ENCODE measurements around the gene ZNF302. TPM values are rescaled to one million over a fixed set of nuclear protein-coding genes. Genes with fewer than 3 reads are reported as not detected.

ZNF302 gene
- total and polyA plus RNA-seq, 10 donors = 18.9 to 36.1 (median 29.3) TPM

DNA sequence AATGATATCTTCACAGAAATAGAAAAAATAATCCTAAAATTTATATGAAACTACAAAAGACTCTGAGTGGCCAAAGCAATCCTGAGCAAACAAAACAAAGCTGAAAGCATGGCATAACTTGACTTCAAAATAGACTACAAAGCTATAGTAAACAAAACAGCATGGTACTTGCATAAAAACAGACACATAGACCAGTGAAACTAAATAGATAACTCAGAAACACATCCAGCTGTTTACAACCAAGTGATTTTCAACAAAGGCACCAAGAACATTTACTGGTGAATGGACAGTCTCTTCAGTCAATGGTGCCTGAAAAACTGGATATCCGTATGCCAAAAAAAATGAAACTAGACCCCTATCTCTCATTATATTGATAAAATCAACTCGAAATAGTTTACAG, 25.7 kb upstream of the ZNF302 start:
- intact Hi-C loops (cut with DNase I; ENCODE audit: low total_unique reads) = no loop called here
- Histone ChIP-seq H3K36me3 (no peaks in the 10 kb centered on the region), H3K27ac (no peak overlapping the region), H3K9me3 (peaks cover 0 to 23% (median 11%) of the 10 kb centered on the region in 8 donors), H3K4me1 (no peaks in the 10 kb centered on the region), H3K27me3 (replicated peaks in 1 of 7) (no peaks in the 10 kb centered on the region), H3K4me3 (no peak overlapping the region)
- DNase-seq = no peak
- TF ChIP-seq, protein P1, sequence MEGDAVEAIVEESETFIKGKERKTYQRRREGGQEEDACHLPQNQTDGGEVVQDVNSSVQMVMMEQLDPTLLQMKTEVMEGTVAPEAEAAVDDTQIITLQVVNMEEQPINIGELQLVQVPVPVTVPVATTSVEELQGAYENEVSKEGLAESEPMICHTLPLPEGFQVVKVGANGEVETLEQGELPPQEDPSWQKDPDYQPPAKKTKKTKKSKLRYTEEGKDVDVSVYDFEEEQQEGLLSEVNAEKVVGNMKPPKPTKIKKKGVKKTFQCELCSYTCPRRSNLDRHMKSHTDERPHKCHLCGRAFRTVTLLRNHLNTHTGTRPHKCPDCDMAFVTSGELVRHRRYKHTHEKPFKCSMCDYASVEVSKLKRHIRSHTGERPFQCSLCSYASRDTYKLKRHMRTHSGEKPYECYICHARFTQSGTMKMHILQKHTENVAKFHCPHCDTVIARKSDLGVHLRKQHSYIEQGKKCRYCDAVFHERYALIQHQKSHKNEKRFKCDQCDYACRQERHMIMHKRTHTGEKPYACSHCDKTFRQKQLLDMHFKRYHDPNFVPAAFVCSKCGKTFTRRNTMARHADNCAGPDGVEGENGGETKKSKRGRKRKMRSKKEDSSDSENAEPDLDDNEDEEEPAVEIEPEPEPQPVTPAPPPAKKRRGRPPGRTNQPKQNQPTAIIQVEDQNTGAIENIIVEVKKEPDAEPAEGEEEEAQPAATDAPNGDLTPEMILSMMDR (IDR thresholded peaks at IDR 0.05 in 8 of 11, conservative IDR thresholded peaks at IDR 0.05 in 3 of 11) = no peak
- no peak for TF ChIP-seq POLR2AphosphoS5 (IDR thresholded peaks at IDR 0.05)
- WGBS, 5 donors = 68 to 77% (median 71%) methylated on average over 2 of the region's 2 CpGs

GRCh38 chr19:34654796-34655195, 22.7 kb upstream of the ZNF302 start:
- no peak for TF ChIP-seq POLR2A (IDR thresholded peaks at IDR 0.05)
- TF ChIP-seq, protein P1 (IDR thresholded peaks at IDR 0.05 in 8 of 11, conservative IDR thresholded peaks at IDR 0.05 in 3 of 11) = no peak
- no peak for TF ChIP-seq POLR2AphosphoS5 (IDR thresholded peaks at IDR 0.05)
- Histone ChIP-seq H3K4me1 (no peaks in the 10 kb centered on the region), H3K27ac (no peak overlapping the region), H3K9me3 (peaks cover 0 to 23% (median 11%) of the 10 kb centered on the region in 8 donors), H3K27me3 (replicated peaks in 1 of 7) (no peaks in the 10 kb centered on the region), H3K36me3 (no peaks in the 10 kb centered on the region), H3K4me3 (no peak overlapping the region)
- WGBS, 5 donors = 68 to 79% (median 69%) methylated on average over 2 of the region's 2 CpGs
- no peak for DNase-seq
- intact Hi-C loops (cut with DNase I; ENCODE audit: low total_unique reads) = no loop called here

DNA sequence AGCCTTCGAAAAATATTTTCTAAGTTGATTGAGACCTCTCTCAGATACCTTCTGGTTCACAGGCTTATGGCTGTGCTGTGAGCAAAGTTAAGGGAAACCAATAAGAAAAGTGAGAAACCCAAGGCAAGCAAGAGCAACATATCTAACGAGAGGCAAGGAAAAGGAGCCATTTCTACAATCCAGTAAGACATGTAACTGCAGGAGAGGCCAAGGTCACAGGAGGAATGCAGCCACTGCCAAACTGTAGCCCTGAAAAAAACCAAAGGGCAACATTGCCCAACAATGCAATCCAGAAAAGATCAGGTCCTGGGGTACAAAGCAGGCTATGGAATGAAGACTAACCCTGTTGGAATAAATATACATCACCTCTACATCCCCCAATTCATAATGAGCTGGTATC, 21.8 kb upstream of the ZNF302 start:
- TF ChIP-seq, protein P1 (IDR thresholded peaks at IDR 0.05 in 8 of 11, conservative IDR thresholded peaks at IDR 0.05 in 3 of 11) = no peak
- TF ChIP-seq POLR2AphosphoS5 (IDR thresholded peaks at IDR 0.05) (no peak), POLR2A (IDR thresholded peaks at IDR 0.05) (no peak)
- Histone ChIP-seq H3K9me3 (peaks cover 0 to 23% (median 11%) of the 10 kb centered on the region in 8 donors), H3K4me3 (no peak overlapping the region), H3K36me3 (no peaks in the 10 kb centered on the region), H3K4me1 (no peaks in the 10 kb centered on the region), H3K27me3 (replicated peaks in 1 of 7) (no peaks in the 10 kb centered on the region), H3K27ac (no peak overlapping the region)
- no peak for DNase-seq
- intact Hi-C loops (cut with DNase I; ENCODE audit: low total_unique reads) = no loop called here
- WGBS, 5 donors = 40 to 88% (median 60%) methylated on average over 2 of the region's 2 CpGs

- no peak for DNase-seq
- Histone ChIP-seq H3K4me3 (no peak overlapping the region), H3K9me3 (peaks cover 0 to 4% (median 0%) of the 10 kb centered on the region in 8 donors), H3K4me1 (peaks cover 0 to 8% (median 1%) of the 10 kb centered on the region in 6 donors), H3K27me3 (replicated peaks in 1 of 7) (no peaks in the 10 kb centered on the region), H3K36me3 (no peaks in the 10 kb centered on the region), H3K27ac (no peak overlapping the region)
- no peak for TF ChIP-seq POLR2AphosphoS5 (IDR thresholded peaks at IDR 0.05)
- TF ChIP-seq POLR2A (IDR thresholded peaks at IDR 0.05) = no peak
- TF ChIP-seq, protein P1 (IDR thresholded peaks at IDR 0.05 in 8 of 11, conservative IDR thresholded peaks at IDR 0.05 in 3 of 11) = no peak
- intact Hi-C loops (cut with DNase I; ENCODE audit: low total_unique reads) = no loop called here
- 83 to 98% (median 87%) methylated on average over 3 of the region's 3 CpGs for WGBS, 5 donors
Measured at GRCh38 chr19:34661357-34661756, 16.1 kb upstream of the ZNF302 start.
